PC-9 (cell line): ENCODE measurements around the gene GCH1. TPM values are rescaled to one million over a fixed set of nuclear protein-coding genes. Genes with fewer than 3 reads are reported as not detected.

Experiments used
- BruUV-seq: library from RNA; stranded (reverse); fragments of 400-500 nt; replicated peaks from 2 replicates; lab custom pipeline; 2021; lab: Mats Ljungman, UMichigan
- CTCF ChIA-PET: fragments of 300-600 bp; sonication (Branson Sonifier 250); formaldehyde crosslinking; loops from one replicate; lab custom pipeline; 2022; ENCODE audit warnings: antibody characterized with exemption; lab: Charles Lee
- POLR2A ChIA-PET: fragments of 300-600 bp; sonication (Branson Sonifier 250); formaldehyde crosslinking; loops from one replicate; lab custom pipeline; 2022; ENCODE audit warnings: antibody characterized with exemption; ENCODE audit not compliant: unreplicated experiment; lab: Charles Lee
- DNase-seq, 2 experiments: peaks; one replicate each; pipeline versions ENCODE4 v3.0.0 to v3.0.0-alpha.2; 2015 to 2022; ENCODE audit warnings: mixed read lengths in 1 of 2
- H2AFZ ChIP-seq: fragments of 200-600 bp; sonication (generic); 2 replicates; pipeline ENCODE4 v1.8.1; 2017; ENCODE audit warnings: antibody characterized with exemption
- H3F3A ChIP-seq: fragments of 200-600 bp; sonication (generic); 2 replicates; pipeline ENCODE4 v1.8.1; 2017; ENCODE audit warnings: antibody characterized with exemption, mild to moderate bottlenecking, low read depth; ENCODE audit not compliant: insufficient read depth
- H3K27ac ChIP-seq: fragments of 200-600 bp; sonication (generic); 2 replicates; pipeline ENCODE4 v1.6.1; 2016; ENCODE audit warnings: mixed run types
- H3K27me3 ChIP-seq: fragments of 200-600 bp; sonication (generic); 2 replicates; pipeline ENCODE4 v1.6.1; 2016; ENCODE audit warnings: low read depth, mixed run types; ENCODE audit not compliant: insufficient read depth
- H3K36me3 ChIP-seq: fragments of 200-600 bp; sonication (generic); 2 replicates; pipeline ENCODE4 v1.6.1; 2016; ENCODE audit warnings: low read depth, mixed run types
- H3K4me1 ChIP-seq: fragments of 200-600 bp; sonication (generic); replicated peaks from 2 replicates; pipeline ENCODE4 v1.6.1; 2016; ENCODE audit warnings: mixed run types; ENCODE audit not compliant: insufficient read depth
- H3K4me2 ChIP-seq: fragments of 200-600 bp; sonication (generic); 2 replicates; pipeline ENCODE4 v1.6.1; 2017; ENCODE audit warnings: mixed run types
- H3K4me3 ChIP-seq: fragments of 200-600 bp; sonication (generic); 2 replicates; pipeline ENCODE4 v1.6.1; 2016; ENCODE audit warnings: mixed run types
- H3K79me2 ChIP-seq: fragments of 200-600 bp; sonication (generic); 2 replicates; pipeline ENCODE4 v1.6.1; 2017; ENCODE audit warnings: low read depth, mixed run types
- H3K9me2 ChIP-seq: fragments of 200-600 bp; sonication (generic); 2 replicates; pipeline ENCODE4 v1.8.1; 2017; ENCODE audit warnings: mild to moderate bottlenecking; ENCODE audit not compliant: insufficient read depth
- H3K9me3 ChIP-seq: fragments of 200-600 bp; sonication (generic); 2 replicates; pipeline ENCODE4 v1.8.1; 2016; ENCODE audit warnings: low read depth; ENCODE audit not compliant: insufficient read depth
- H4K20me1 ChIP-seq: fragments of 200-600 bp; sonication (generic); 2 replicates; pipeline ENCODE4 v1.8.1; 2017; ENCODE audit not compliant: insufficient read depth
- CTCF ChIP-seq: fragments of 200-600 bp; sonication (generic); conservative IDR thresholded peaks from 2 replicates; pipeline ENCODE4 v1.6.1; 2017; ENCODE audit warnings: mixed run types, antibody characterized with exemption, mild to moderate bottlenecking, moderate library complexity
- EZH2 ChIP-seq: fragments of 200-600 bp; sonication (generic); IDR thresholded peaks from 2 replicates; pipeline ENCODE4 v1.8.0; 2017; ENCODE audit warnings: antibody characterized with exemption, low read depth
- intact Hi-C: fragments of 100-400 bp; cut with micrococcal nuclease; formaldehyde crosslinking; loops from one replicate; pipeline ENCODE4 v1.10.0; 2022; ENCODE audit not compliant: unreplicated experiment
- total RNA-seq: library from RNA; stranded (reverse); gene quantifications from 2 replicates; pipeline ENCODE4 v1.2.3, GENCODE V29; 2021

Gene GCH1
- total RNA-seq, 1 experiment from 2014 or later: 5.1 TPM

- Histone ChIP-seq H3K36me3 (no peaks in the 10 kb centered on the region), H3K9me3 (no peaks in the 10 kb centered on the region), H3K9me2 (no peaks in the 10 kb centered on the region), H3K79me2 (no peaks in the 10 kb centered on the region), H4K20me1 (no peaks in the 10 kb centered on the region), H3K4me1 (no peaks in the 10 kb centered on the region), H3K27me3 (no peaks in the 10 kb centered on the region), H3K4me2 (no peak overlapping the region), H3K4me3 (no peak overlapping the region), H3F3A (no peaks in the 10 kb centered on the region), H3K27ac (no peak overlapping the region), H2AFZ (no peak overlapping the region)
- intact Hi-C loops: no loop called here
- TF ChIP-seq EZH2: no peak
- no peak for TF ChIP-seq CTCF
- no TSS peak for BruUV-seq
- DNase-seq: no peak
- ChIA-PET POLR2A (no interaction called here), CTCF (no interaction called here)
These were observed 49.3 kb downstream of the GCH1 start for GRCh38 chr14:54853339-54853738.

- no peak for DNase-seq
- no peaks in the 10 kb centered on the region for H3K9me2 ChIP-seq
- no peaks in the 10 kb centered on the region for H3K36me3 ChIP-seq
- ChIA-PET CTCF (no interaction called here), POLR2A (no interaction called here)
- intact Hi-C loops: no loop called here
- BruUV-seq: no TSS peak
- no peaks in the 10 kb centered on the region for H3K27me3 ChIP-seq
- no peak overlapping the region for H3K4me2 ChIP-seq
- H3F3A ChIP-seq: no peaks in the 10 kb centered on the region
- H3K79me2 ChIP-seq: no peaks in the 10 kb centered on the region
- no peaks in the 10 kb centered on the region for H4K20me1 ChIP-seq
- H2AFZ ChIP-seq: no peak overlapping the region
- no peak overlapping the region for H3K27ac ChIP-seq
- H3K4me1 ChIP-seq: no peaks in the 10 kb centered on the region
- H3K4me3 ChIP-seq: no peak overlapping the region
- no peaks in the 10 kb centered on the region for H3K9me3 ChIP-seq
- TF ChIP-seq CTCF: no peak
These were observed 50.4 kb downstream of the GCH1 start for GRCh38 chr14:54852215-54852614.

GRCh38 chr14:54848910-54849309 is 53.7 kb downstream of the GCH1 start:
- H3K4me1 ChIP-seq: no peaks in the 10 kb centered on the region
- POLR2A ChIA-PET: no interaction called here
- no peak for TF ChIP-seq CTCF
- TF ChIP-seq EZH2: no peak

More at GRCh38 chr14:54848910-54849309, 53.7 kb downstream of the GCH1 start:
- Histone ChIP-seq H3K9me3 (no peaks in the 10 kb centered on the region), H3K27me3 (no peaks in the 10 kb centered on the region), H3F3A (no peaks in the 10 kb centered on the region), H3K4me3 (no peak overlapping the region), H3K4me2 (no peak overlapping the region), H3K36me3 (no peaks in the 10 kb centered on the region), H3K79me2 (no peaks in the 10 kb centered on the region), H4K20me1 (no peaks in the 10 kb centered on the region), H3K27ac (no peak overlapping the region), H3K9me2 (no peaks in the 10 kb centered on the region), H2AFZ (no peak overlapping the region)
- DNase-seq: no peak
- no TSS peak for BruUV-seq
- intact Hi-C loops: no loop called here
- CTCF ChIA-PET: no interaction called here
